ENCODE measurements around the gene ABCD2. TPM values are rescaled to one million over a fixed set of nuclear protein-coding genes. Genes with fewer than 3 reads are reported as not detected.

Gene ABCD2
- total RNA-seq, 2 experiments from 2014 or later: 30.8 TPM

GRCh38 chr12:39622306-39622705, 2.7 kb upstream of the ABCD2 start:
- H3K4me1 Mint-ChIP-seq: peaks cover 35% of the 10 kb centered on the region
- peak; percentile 8 for ATAC-seq (ENCODE audit: low read depth)
- DNase-seq: no peak
- peaks cover 9% of the 10 kb centered on the region for H3K36me3 Mint-ChIP-seq
- no peak overlapping the region for H3K27ac Mint-ChIP-seq
- H3K9me3 Mint-ChIP-seq: no peaks in the 10 kb centered on the region
- H3K4me3 Mint-ChIP-seq: peak overlapping the region; percentile 63
- H3K27me3 Mint-ChIP-seq: no peaks in the 10 kb centered on the region
- POLR2A ChIA-PET: interaction anchor here (0.7 to 4.9 kb wide), 5 partner anchors 9 to 249 kb away, joined by 3 to 71 read pairs (median 6); no protein-coding TSS in a partner anchor

DNA sequence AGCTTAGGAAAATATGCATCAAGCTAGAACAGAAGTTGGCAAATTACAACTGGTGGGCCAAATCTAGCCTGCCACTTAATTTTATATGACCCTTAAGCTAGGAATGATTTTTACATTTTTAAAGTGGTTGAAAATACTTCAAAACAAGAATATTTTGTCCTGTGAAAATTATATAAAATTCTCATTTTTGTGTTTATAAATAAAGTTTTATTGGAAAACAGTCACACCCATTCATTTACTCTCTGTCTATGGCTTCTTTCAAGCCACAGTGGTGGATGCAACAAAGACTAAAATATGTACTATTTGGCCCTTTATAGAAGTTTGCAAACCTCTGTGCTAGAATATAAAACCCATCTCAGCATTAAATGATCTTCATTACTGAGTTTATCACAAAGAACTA, 2.1 kb upstream of the ABCD2 start:
- Mint-ChIP-seq H3K27me3 (no peaks in the 10 kb centered on the region), H3K27ac (no peak overlapping the region), H3K36me3 (peaks cover 9% of the 10 kb centered on the region), H3K9me3 (no peaks in the 10 kb centered on the region), H3K4me3 (peak overlapping the region; percentile 63), H3K4me1 (peaks cover 34% of the 10 kb centered on the region)
- ATAC-seq (ENCODE audit: low read depth) (no peak), DNase-seq (no peak)
- POLR2A ChIA-PET: interaction anchor here (0.7 to 4.9 kb wide), 9 partner anchors 7 to 249 kb away, joined by 3 to 71 read pairs (median 6); partner anchors contain the start of gene KIF21A

DNA sequence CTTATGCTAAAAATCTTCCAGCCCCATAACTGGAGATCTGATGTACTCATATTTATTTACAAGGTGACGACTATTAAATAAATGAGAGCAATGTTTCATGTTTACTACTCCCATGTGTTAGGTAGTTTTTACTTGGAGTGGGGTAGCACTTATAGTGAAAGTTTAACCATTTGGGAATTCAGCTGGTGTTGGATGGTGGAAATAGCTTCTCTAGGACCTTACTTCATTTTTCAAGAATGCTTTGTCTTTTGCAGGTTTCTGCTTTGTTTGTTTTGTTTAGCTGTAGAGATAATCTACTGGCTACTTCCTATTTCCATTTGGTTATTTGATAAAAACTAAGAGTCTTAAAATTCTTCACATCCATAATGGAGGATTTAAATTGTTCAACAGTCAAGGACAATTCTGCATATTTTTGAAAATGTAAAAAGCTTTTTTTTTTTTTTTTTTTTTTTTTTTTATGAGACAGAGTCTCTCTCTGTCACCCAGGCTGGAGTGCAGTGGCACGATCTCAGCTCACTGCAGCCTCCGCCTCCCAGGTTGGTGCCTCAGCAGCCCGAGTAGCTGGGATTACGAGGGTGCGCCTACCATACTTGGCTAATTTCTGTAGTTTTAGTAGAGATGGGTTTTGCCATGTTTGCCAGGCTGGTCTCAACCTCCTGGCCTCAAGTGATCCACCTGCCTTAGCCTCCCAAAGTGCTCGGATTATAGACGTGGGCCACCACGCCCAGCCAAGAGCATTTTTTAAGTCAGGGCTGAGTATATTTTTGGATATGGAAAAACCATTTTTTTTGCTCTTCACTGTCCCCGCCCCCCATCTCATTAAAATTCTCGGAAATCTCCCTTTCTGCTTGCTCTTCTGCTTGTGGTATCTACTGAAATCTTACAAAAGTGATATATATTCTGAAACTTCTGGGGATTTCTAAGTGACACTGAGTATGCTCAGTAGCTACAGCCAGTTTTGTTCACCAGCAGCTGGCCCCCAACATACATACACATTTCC, 1.4 kb upstream of the ABCD2 start:
- ATAC-seq (ENCODE audit: low read depth) (peak; percentile 25), DNase-seq (peak; percentile 62)
- H3K27ac Mint-ChIP-seq: no peak overlapping the region
- H3K27me3 Mint-ChIP-seq: no peaks in the 10 kb centered on the region
- H3K4me3 Mint-ChIP-seq: no peak overlapping the region
- H3K4me1 Mint-ChIP-seq: peaks cover 30% of the 10 kb centered on the region
- H3K9me3 Mint-ChIP-seq: no peaks in the 10 kb centered on the region
- POLR2A ChIA-PET: interaction anchor here (0.7 to 4.9 kb wide), 12 partner anchors 8 to 325 kb away, joined by 3 to 71 read pairs (median 5); partner anchors contain the start of gene KIF21A
- peaks cover 9% of the 10 kb centered on the region for H3K36me3 Mint-ChIP-seq

DNA sequence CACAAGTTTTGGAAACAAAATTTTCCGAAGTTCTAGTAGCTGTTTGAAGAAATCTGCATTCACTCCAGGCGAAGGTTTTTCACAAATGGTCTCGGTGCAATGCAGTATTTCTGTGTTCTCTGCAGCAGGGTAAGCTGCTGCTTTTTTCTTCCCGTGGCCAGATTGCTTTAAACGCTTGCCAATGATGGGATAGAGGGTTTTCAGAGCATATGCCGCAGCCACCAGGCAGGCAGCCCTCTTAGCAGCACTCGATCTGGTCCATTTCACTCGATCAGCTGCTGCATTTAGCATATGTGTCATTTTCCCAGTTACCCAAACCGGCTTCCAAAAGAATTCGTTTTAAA, 315 bp downstream of the ABCD2 start:
- H3K27me3 Mint-ChIP-seq: no peaks in the 10 kb centered on the region
- peak; percentile 10 for ATAC-seq (ENCODE audit: low read depth)
- peaks cover 10% of the 10 kb centered on the region for H3K36me3 Mint-ChIP-seq
- POLR2A ChIA-PET: interaction anchor here (0.8 to 4.9 kb wide), 17 partner anchors 9 to 177 kb away, joined by 3 to 71 read pairs (median 4); partner anchors contain the start of gene KIF21A
- peaks cover 29% of the 10 kb centered on the region for H3K4me1 Mint-ChIP-seq
- no peak overlapping the region for H3K27ac Mint-ChIP-seq
- peak; percentile 46 for DNase-seq
- no peak overlapping the region for H3K4me3 Mint-ChIP-seq
- no peaks in the 10 kb centered on the region for H3K9me3 Mint-ChIP-seq

- peaks cover 15% of the 10 kb centered on the region for H3K36me3 Mint-ChIP-seq
- H3K4me1 Mint-ChIP-seq: peaks cover 30% of the 10 kb centered on the region
- no peaks in the 10 kb centered on the region for H3K27me3 Mint-ChIP-seq
- no peak overlapping the region for H3K4me3 Mint-ChIP-seq
- ATAC-seq (ENCODE audit: low read depth): no peak
- DNase-seq: no peak
- H3K9me3 Mint-ChIP-seq: no peaks in the 10 kb centered on the region
- POLR2A ChIA-PET: interaction anchor here (0.9 to 4.9 kb wide), 13 partner anchors 10 to 176 kb away, joined by 3 to 71 read pairs (median 6); partner anchors contain the start of gene KIF21A
- no peak overlapping the region for H3K27ac Mint-ChIP-seq
These were observed 902 bp downstream of the ABCD2 start for GRCh38 chr12:39618701-39619100.

- POLR2A ChIA-PET: no interaction called here
- H3K36me3 Mint-ChIP-seq: peaks cover 19% of the 10 kb centered on the region
- H3K27me3 Mint-ChIP-seq: no peaks in the 10 kb centered on the region
- no peak overlapping the region for H3K4me3 Mint-ChIP-seq
- no peaks in the 10 kb centered on the region for H3K9me3 Mint-ChIP-seq
- peaks cover 31% of the 10 kb centered on the region for H3K4me1 Mint-ChIP-seq
- ATAC-seq (ENCODE audit: low read depth) (no peak), DNase-seq (no peak)
- no peak overlapping the region for H3K27ac Mint-ChIP-seq
These were observed 1.7 kb downstream of the ABCD2 start for GRCh38 chr12:39617887-39618286.

DNA sequence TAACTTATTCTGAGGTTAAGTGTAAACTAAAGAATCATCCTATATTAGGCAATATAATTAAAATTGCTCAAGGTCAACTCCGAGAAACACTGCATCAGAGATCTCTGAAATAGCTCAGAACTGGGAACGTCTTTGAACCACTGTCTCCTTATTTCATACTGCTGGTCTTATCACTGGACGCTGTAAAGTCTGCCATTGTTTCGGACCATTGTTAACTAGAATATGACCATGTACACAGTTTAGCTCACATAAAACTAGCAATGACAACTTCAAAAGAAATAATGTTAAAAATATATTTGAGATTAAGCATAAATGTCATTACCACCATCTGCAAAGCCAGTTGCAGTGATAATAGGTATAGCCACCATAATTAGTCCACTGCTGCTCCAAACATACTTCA, 2.9 kb downstream of the ABCD2 start:
- no peaks in the 10 kb centered on the region for H3K9me3 Mint-ChIP-seq
- H3K4me1 Mint-ChIP-seq: peaks cover 26% of the 10 kb centered on the region
- peaks cover 28% of the 10 kb centered on the region for H3K36me3 Mint-ChIP-seq
- H3K27me3 Mint-ChIP-seq: no peaks in the 10 kb centered on the region
- DNase-seq: no peak
- POLR2A ChIA-PET: interaction anchor here (1.0 to 1.4 kb wide), 2 partner anchors 11 to 69 kb away, joined by 3 to 4 read pairs; no protein-coding TSS in a partner anchor
- peak overlapping the region; percentile 68 for H3K27ac Mint-ChIP-seq
- peak overlapping the region; percentile 91 for H3K4me3 Mint-ChIP-seq
- ATAC-seq (ENCODE audit: low read depth): no peak

- no peak for DNase-seq
- no peaks in the 10 kb centered on the region for H3K9me3 Mint-ChIP-seq
- peaks cover 28% of the 10 kb centered on the region for H3K4me1 Mint-ChIP-seq
- H3K36me3 Mint-ChIP-seq: peaks cover 33% of the 10 kb centered on the region
- H3K4me3 Mint-ChIP-seq: peak overlapping the region; percentile 91
- H3K27me3 Mint-ChIP-seq: no peaks in the 10 kb centered on the region
- POLR2A ChIA-PET: interaction anchor here (1.0 to 1.4 kb wide), 2 partner anchors 11 to 70 kb away, joined by 3 to 4 read pairs; no protein-coding TSS in a partner anchor
- ATAC-seq (ENCODE audit: low read depth): no peak
- peak overlapping the region; percentile 68 for H3K27ac Mint-ChIP-seq
These were observed 3.4 kb downstream of the ABCD2 start for GRCh38 chr12:39616251-39616650.

GRCh38 chr12:39613525-39613924, 6.1 kb downstream of the ABCD2 start:
- H3K9me3 Mint-ChIP-seq: no peaks in the 10 kb centered on the region
- H3K4me1 Mint-ChIP-seq: peaks cover 36% of the 10 kb centered on the region
- DNase-seq: no peak
- peak overlapping the region; percentile 94 for H3K4me3 Mint-ChIP-seq
- no peaks in the 10 kb centered on the region for H3K27me3 Mint-ChIP-seq
- H3K36me3 Mint-ChIP-seq: peaks cover 51% of the 10 kb centered on the region
- H3K27ac Mint-ChIP-seq: no peak overlapping the region
- ATAC-seq (ENCODE audit: low read depth): no peak
- POLR2A ChIA-PET: interaction anchor here (1.1 kb wide), 1 partner anchor 8 kb away, joined by 5 read pairs; no protein-coding TSS in a partner anchor

DNA sequence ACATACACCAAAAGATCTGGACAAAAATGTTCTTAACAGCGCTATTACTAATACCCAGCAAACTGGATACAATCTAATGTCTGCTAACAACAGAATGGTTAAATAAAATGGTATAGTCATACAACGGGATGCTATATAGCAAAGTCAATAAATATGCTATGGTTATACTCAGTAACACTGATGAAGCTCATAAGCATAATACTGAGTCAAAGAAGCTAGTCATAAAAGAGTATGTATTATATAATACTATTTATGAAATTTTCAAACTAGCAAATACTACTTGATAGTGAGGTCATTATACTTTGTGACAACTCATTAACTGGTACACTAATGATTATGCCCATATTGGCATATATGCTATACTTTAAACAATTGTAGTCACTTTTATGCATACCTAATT, 7.4 kb downstream of the ABCD2 start:
- Mint-ChIP-seq H3K36me3 (peaks cover 55% of the 10 kb centered on the region), H3K27ac (no peak overlapping the region), H3K4me1 (peaks cover 38% of the 10 kb centered on the region), H3K9me3 (no peaks in the 10 kb centered on the region), H3K4me3 (peak overlapping the region; percentile 27), H3K27me3 (no peaks in the 10 kb centered on the region)
- no peak for ATAC-seq (ENCODE audit: low read depth)
- POLR2A ChIA-PET: interaction anchor here (0.5 to 1.0 kb wide), 2 partner anchors 9 to 25 kb away, joined by 3 read pairs; no protein-coding TSS in a partner anchor
- no peak for DNase-seq

- Mint-ChIP-seq H3K9me3 (no peaks in the 10 kb centered on the region), H3K36me3 (peaks cover 59% of the 10 kb centered on the region), H3K27me3 (no peaks in the 10 kb centered on the region), H3K4me1 (peaks cover 42% of the 10 kb centered on the region), H3K27ac (no peak overlapping the region), H3K4me3 (peak overlapping the region; percentile 27)
- ATAC-seq (ENCODE audit: low read depth) (no peak), DNase-seq (no peak)
- POLR2A ChIA-PET: interaction anchor here (0.5 kb wide), 1 partner anchor 9 kb away, joined by 3 read pairs; no protein-coding TSS in a partner anchor
These were observed 7.8 kb downstream of the ABCD2 start for GRCh38 chr12:39611818-39612217.

DNA sequence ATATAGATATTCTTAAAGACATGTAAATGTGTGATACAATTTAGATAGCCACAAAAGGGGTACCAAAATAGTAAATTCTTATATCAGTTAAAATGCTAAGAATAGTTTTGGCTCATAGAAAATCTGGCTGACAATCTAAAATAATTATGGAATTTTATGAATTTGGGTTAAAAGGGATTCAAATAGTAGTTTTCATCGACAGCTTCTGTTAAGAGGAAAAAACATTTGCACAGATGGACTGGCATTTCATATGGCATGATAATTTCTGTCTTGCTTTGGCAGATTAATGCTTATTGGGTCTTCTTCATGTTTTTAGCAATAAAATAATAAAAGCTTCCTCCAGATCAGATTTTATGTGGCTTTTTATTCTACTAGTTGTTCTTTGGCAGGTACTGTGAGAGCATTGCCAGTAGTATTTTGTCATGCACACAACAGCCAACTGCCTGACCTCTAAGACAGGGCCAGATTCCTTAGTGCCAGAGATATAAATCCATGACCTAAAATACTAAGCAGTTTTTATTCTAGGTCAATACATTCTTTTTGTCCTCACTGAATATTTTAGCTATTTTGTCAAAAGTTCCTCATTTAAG, 9.1 kb downstream of the ABCD2 start:
- POLR2A ChIA-PET: no interaction called here
- Mint-ChIP-seq H3K27me3 (no peaks in the 10 kb centered on the region), H3K9me3 (no peaks in the 10 kb centered on the region), H3K36me3 (peaks cover 67% of the 10 kb centered on the region), H3K27ac (no peak overlapping the region), H3K4me3 (no peak overlapping the region), H3K4me1 (peaks cover 49% of the 10 kb centered on the region)
- DNase-seq: no peak
- no peak for ATAC-seq (ENCODE audit: low read depth)

- Mint-ChIP-seq H3K4me3 (no peak overlapping the region), H3K4me1 (peaks cover 34% of the 10 kb centered on the region), H3K9me3 (no peaks in the 10 kb centered on the region), H3K27ac (no peak overlapping the region), H3K27me3 (no peaks in the 10 kb centered on the region), H3K36me3 (peaks cover 57% of the 10 kb centered on the region)
- DNase-seq (no peak), ATAC-seq (ENCODE audit: low read depth) (no peak)
- POLR2A ChIA-PET: no interaction called here
These were observed 12.7 kb downstream of the ABCD2 start for GRCh38 chr12:39606712-39607423.

Data from activated naive CD8-positive, alpha-beta T cell treated with anti-CD3 and anti-CD28 coated beads, Interleukin-2, amount 10 ng/mL, durations not matched to agents 7 days and 5 days (primary cell).